Duodenal mucosa (tissue), 2 donors: ENCODE data around the gene CNTNAP2.

Experiments
- H3K27ac ChIP-seq: one replicate; pipeline ENCODE4 v1.7.0; 2013; ENCODE audit warnings: low read depth, low read length
- H3K27me3 ChIP-seq, 2 donors: one replicate each; pipeline ENCODE4 v1.7.0; 2013; ENCODE audit warnings: low read length in 2 of 2, control low read depth in 1 of 2; ENCODE audit not compliant: insufficient read depth in 2 of 2, control insufficient read depth in 1 of 2
- H3K36me3 ChIP-seq, 2 donors: one replicate each; pipeline ENCODE4 v1.7.0; 2013; ENCODE audit warnings: low read length in 2 of 2, control low read depth in 1 of 2; ENCODE audit not compliant: insufficient read depth in 2 of 2, control insufficient read depth in 1 of 2
- H3K4me1 ChIP-seq, 2 donors: one replicate each; pipeline ENCODE4 v1.7.0; 2013; ENCODE audit warnings: low read length in 2 of 2, control low read depth in 1 of 2; ENCODE audit not compliant: insufficient read depth in 2 of 2, control insufficient read depth in 1 of 2
- H3K4me3 ChIP-seq, 2 donors: one replicate each; pipeline ENCODE4 v1.7.0; 2013; ENCODE audit warnings: low read length in 2 of 2, low read depth in 1 of 2
- H3K9ac ChIP-seq, 2 donors: one replicate each; pipeline ENCODE4 v1.7.0; 2013; ENCODE audit warnings: low read length in 2 of 2, low read depth in 1 of 2
- H3K9me3 ChIP-seq, 2 donors: one replicate each; pipeline ENCODE4 v1.7.0; 2013; ENCODE audit warnings: low read length in 2 of 2, control low read depth in 1 of 2; ENCODE audit not compliant: control insufficient read depth in 1 of 2

CNTNAP2 gene

DNA sequence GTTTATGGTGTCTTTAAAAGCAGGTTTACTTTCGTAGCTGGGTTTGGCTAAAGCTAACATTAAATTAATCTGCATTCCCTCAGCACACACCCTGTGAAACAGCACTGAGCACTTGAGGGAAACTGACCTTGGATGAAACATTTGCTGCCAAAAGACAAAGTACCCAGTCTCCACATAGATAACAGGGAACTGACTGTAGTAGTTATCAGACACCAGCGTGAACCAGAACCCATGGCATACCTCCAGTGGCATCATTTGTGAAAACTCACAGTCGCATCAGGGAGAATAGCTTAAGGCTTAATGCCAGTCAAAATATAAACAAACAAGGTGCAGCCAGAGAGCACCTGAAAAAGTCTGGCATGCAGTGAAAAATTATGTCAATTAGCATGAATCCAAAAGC is 2116.2 kb downstream of the CNTNAP2 start:
- Histone ChIP-seq H3K9ac (no peak overlapping the region), H3K4me1 (no peaks in the 10 kb centered on the region), H3K36me3 (no peaks in the 10 kb centered on the region), H3K27me3 (no peaks in the 10 kb centered on the region), H3K9me3 (no peaks in the 10 kb centered on the region), H3K27ac (no peak overlapping the region), H3K4me3 (no peak overlapping the region)

DNA sequence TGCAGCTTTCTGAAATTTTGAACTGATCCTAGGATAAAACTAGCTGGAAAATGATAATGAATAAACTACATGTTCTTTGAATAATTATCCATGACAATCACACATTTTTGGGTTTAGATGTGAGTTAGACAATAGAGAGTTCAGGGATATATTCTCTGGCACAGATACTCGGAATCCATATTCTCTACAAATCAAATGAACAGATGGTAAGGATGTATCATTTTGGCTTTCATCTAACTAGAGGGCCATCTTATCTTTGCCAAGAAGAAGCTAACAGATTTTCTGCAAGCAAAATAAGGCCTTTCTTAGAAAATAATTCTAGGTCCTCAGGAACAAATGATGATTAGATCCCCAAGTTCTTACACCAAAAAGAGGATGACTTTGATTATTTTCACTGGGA is 2118.1 kb downstream of the CNTNAP2 start:
- Histone ChIP-seq H3K9ac (no peak overlapping the region), H3K27ac (no peak overlapping the region), H3K9me3 (no peaks in the 10 kb centered on the region), H3K4me1 (no peaks in the 10 kb centered on the region), H3K36me3 (no peaks in the 10 kb centered on the region), H3K4me3 (no peak overlapping the region), H3K27me3 (no peaks in the 10 kb centered on the region)

DNA sequence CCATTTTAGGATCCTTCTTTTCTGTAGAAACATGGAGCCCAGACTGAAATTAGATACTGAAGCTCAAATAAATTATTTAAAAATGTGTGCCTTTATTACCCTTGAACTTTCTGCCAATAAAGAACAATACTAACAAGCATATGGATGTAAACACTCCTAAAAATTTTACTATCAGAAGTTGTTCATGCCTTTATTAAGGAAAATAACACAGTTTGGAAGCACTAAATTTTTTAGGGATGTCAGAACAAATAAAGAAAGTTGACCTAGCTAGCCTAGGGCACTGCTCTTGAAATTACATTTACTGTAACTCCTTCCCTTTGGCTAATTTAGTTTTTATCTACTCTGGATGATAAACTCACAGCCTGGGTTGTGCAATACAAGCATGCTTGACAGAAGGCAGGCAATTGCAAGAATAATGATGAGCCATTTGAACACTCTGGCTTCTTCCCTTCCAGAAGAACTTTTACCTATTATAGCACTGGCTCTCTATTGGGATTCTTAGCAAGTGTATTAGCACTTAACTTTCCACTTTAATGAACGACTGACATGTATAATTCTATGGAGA is 2122.2 kb downstream of the CNTNAP2 start:
- no peaks in the 10 kb centered on the region for H3K27me3 ChIP-seq
- H3K4me1 ChIP-seq: no peaks in the 10 kb centered on the region
- H3K9ac ChIP-seq: no peak overlapping the region
- H3K9me3 ChIP-seq: no peaks in the 10 kb centered on the region
- no peak overlapping the region for H3K27ac ChIP-seq
- no peaks in the 10 kb centered on the region for H3K36me3 ChIP-seq
- H3K4me3 ChIP-seq: no peak overlapping the region

DNA sequence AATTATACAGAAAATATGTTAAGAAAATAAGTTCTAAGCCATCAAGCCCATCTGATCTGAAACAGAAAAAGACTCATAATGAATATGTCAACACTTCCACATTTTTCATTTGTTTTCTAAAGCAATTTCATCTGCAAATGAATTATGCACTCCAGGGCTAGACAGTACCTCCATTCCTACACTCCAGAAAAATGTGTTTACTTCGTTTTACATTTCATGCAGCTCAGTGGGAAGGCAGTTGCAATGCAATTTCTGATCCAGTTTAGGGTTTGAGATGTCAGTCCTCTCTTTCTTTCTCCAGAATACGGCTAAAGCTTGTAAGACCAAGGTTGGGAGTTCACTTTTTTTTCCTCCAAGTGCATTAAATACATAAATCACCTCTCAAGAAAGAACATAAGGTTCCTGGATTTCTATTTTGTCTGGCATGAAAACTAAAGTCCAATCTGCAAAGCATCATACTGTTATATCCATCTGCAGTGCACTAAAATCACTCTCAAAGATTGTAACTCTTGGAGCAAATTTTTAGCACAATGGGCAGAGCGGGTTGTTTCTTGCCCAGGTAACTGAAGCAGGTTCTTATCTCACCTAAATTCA is 2125.2 kb downstream of the CNTNAP2 start:
- Histone ChIP-seq H3K27ac (no peak overlapping the region), H3K4me3 (no peak overlapping the region), H3K4me1 (no peaks in the 10 kb centered on the region), H3K36me3 (no peaks in the 10 kb centered on the region), H3K27me3 (no peaks in the 10 kb centered on the region), H3K9me3 (no peaks in the 10 kb centered on the region), H3K9ac (no peak overlapping the region)

DNA sequence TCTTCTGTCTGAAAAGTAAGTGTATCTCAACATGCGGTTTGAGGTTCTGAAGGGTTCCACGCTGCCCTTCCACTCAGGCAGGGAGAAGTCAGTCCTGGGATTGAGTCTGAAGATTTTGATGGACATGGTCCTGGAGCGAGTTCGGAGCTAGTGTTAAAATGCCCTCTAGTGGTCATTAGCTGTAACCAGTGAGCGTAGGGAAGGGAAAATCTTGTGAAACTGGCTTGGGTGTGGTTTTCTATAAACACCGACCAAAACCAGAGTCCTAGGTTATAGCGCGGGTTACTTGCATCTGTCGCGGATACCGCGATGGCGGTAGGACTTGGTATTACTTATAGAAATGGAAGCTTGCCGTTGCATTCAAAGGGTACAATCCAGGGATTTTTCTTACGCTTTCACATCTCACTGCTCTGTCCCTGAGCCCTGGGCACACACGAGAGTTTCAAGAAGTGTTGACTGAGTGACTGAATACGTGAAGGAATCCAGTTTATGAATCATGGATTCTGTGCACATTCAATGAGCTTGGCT is 2125.8 kb downstream of the CNTNAP2 start:
- no peaks in the 10 kb centered on the region for H3K4me1 ChIP-seq
- no peaks in the 10 kb centered on the region for H3K36me3 ChIP-seq
- H3K27ac ChIP-seq: no peak overlapping the region
- H3K27me3 ChIP-seq: no peaks in the 10 kb centered on the region
- no peak overlapping the region for H3K9ac ChIP-seq
- no peak overlapping the region for H3K4me3 ChIP-seq
- no peaks in the 10 kb centered on the region for H3K9me3 ChIP-seq

DNA sequence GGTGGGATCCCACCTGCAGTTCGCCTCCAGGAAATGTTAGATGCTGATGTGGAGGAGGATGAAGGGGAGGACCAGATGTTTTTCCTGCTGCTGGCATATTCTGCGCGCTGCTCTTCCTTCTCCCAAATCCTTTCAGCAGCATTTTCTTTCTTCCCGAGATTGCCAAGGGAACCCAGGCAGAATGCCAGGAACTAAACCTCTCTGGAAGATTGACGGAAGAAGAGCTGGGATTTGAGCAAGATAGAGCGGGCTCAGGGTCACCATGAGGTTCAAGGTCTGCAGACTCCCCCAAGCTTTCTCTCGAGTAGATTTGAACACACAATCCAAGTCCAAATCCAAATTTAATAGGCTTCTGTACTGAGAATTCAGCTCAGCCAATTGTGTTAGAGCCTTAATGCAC is 2128.8 kb downstream of the CNTNAP2 start:
- Histone ChIP-seq H3K4me3 (no peak overlapping the region), H3K27ac (no peak overlapping the region), H3K27me3 (no peaks in the 10 kb centered on the region), H3K9me3 (no peaks in the 10 kb centered on the region), H3K4me1 (no peaks in the 10 kb centered on the region), H3K9ac (no peak overlapping the region), H3K36me3 (no peaks in the 10 kb centered on the region)

DNA sequence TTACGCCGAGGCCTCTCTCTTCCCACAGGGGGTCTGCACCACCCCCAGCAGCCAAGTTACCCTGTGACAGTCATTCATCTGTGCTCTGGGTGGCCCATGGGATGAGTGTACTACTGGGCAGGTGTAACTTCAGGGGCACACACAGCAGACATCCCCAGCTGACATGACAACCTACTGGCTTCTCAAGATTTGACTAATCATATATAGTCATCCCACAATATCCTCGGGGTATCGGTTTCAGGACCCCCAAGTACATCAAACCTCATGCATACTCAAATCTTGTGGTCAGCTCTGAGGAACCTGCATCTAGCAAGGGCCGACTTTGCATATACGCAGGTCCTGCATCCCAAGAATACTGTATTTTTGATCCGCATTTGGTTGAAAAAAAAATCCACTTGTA is 2137.0 kb downstream of the CNTNAP2 start:
- Histone ChIP-seq H3K4me1 (no peaks in the 10 kb centered on the region), H3K9me3 (peaks cover 4 to 7% of the 10 kb centered on the region in 2 donors), H3K27ac (no peak overlapping the region), H3K36me3 (no peaks in the 10 kb centered on the region), H3K27me3 (no peaks in the 10 kb centered on the region), H3K9ac (no peak overlapping the region), H3K4me3 (no peak overlapping the region)

DNA sequence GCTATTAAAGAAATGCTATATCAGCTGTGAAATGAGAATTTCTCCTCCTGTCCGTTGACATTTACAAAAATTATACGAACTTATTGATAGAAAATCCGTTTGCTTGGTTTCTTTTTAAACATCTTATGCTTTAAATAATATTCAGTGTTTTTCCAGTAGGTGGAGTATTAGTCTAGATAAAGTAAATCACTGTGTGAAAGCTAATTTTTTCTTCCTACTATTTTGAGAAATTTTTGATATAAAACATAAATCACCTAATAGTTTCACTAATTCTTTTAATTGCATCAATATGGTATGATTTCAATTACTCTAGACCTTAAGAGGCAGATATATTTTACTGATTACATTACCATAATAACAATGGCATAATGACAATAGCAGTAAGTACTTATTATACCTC is 2138.7 kb downstream of the CNTNAP2 start:
- no peaks in the 10 kb centered on the region for H3K4me1 ChIP-seq
- no peak overlapping the region for H3K9ac ChIP-seq
- H3K4me3 ChIP-seq: no peak overlapping the region
- peaks cover 4 to 7% of the 10 kb centered on the region in 2 donors for H3K9me3 ChIP-seq
- H3K27me3 ChIP-seq: no peaks in the 10 kb centered on the region
- H3K36me3 ChIP-seq: no peaks in the 10 kb centered on the region
- H3K27ac ChIP-seq: no peak overlapping the region

DNA sequence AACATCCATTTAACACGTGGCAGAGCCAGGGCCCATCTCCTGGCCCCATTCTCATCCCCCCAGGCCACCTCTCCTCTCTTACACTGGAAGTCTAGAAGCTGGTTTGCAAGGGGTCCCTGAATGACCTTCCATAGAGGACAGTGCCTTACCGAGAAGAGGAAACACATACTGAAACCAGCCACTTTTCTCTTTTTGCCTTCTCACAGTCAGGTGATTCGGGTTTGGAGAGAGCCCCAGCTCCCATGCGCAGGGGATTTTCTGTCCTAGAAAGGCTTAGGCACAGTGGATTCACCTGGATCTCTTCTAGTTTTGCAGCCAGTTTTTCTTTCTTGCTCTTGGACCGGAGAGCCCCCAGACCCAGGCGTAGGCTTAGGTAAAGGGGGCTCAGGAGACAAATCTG is 2139.8 kb downstream of the CNTNAP2 start:
- Histone ChIP-seq H3K9me3 (peaks cover 0 to 3% of the 10 kb centered on the region in 2 donors), H3K9ac (no peak overlapping the region), H3K4me1 (no peaks in the 10 kb centered on the region), H3K36me3 (no peaks in the 10 kb centered on the region), H3K27ac (no peak overlapping the region), H3K27me3 (no peaks in the 10 kb centered on the region), H3K4me3 (no peak overlapping the region)

DNA sequence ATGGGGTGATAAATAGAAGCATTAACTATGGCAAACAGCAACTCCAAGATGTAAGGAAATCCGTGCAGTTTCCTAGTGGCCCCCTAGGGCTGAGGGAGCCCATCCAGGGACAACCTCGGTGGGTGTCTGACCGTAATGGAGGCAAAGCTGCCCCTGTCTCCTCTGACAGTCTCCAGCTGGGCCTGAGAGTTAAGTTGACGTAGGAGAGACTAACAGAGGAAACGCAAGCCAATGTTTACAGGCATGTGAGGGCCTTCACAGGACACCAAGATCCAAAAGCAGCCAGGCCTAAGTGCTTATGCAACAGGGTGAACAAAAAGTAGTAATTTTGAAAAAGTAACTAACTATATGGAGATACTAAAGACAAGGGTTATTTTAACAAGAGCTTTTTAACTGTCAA is 2144.0 kb downstream of the CNTNAP2 start:
- Histone ChIP-seq H3K9ac (no peak overlapping the region), H3K36me3 (no peaks in the 10 kb centered on the region), H3K9me3 (no peaks in the 10 kb centered on the region), H3K4me3 (no peak overlapping the region), H3K27ac (no peak overlapping the region), H3K27me3 (no peaks in the 10 kb centered on the region), H3K4me1 (no peaks in the 10 kb centered on the region)
